HepG2 (cell line): ENCODE measurements around the gene TMEM151A. TPM values are rescaled to one million over a fixed set of nuclear protein-coding genes. Genes with fewer than 3 reads are reported as not detected.

Experiments
- CBX1 ChIP-seq: IDR thresholded peaks from one replicate; pipeline ENCODE4 v1.6.1; 2016; ENCODE audit warnings: antibody characterized with exemption, low read depth
- CC2D1A ChIP-seq: sonication (generic); formaldehyde crosslinking; IDR thresholded peaks from 2 replicates; pipeline ENCODE4 v1.8.1; 2023; ENCODE audit warnings: mild to moderate bottlenecking, missing genetic modification reagents
- HMGXB3 ChIP-seq: sonication (generic); formaldehyde crosslinking; IDR thresholded peaks from 2 replicates; pipeline ENCODE4 v1.4.0; 2020; ENCODE audit warnings: missing genetic modification reagents, borderline replicate concordance
- HMGXB4 ChIP-seq, 2 experiments: sonication (generic) in 1 of 2; formaldehyde crosslinking in 1 of 2; IDR thresholded peaks; 2 replicates each; pipeline versions ENCODE4 v1.4.0 to v1.6.1; 2018 to 2020; ENCODE audit warnings: missing genetic modification reagents in 2 of 2, borderline replicate concordance in 1 of 2, low read depth in 1 of 2, mild to moderate bottlenecking in 1 of 2, missing biosample characterization in 1 of 2
- MTA3 ChIP-seq: sonication (generic); formaldehyde crosslinking; IDR thresholded peaks from 2 replicates; pipeline ENCODE4 v1.4.0; 2020; ENCODE audit warnings: missing genetic modification reagents
- PAF1 ChIP-seq: IDR thresholded peaks from 2 replicates; pipeline ENCODE4 v1.6.1; 2016; ENCODE audit warnings: missing genetic modification reagents, missing compliant biosample characterization
- PAXIP1 ChIP-seq: sonication (generic); formaldehyde crosslinking; conservative IDR thresholded peaks from 2 replicates; pipeline ENCODE4 v1.4.0; 2020; ENCODE audit warnings: mild to moderate bottlenecking, missing genetic modification reagents, moderate library complexity
- REPIN1 ChIP-seq: sonication (generic); formaldehyde crosslinking; IDR thresholded peaks from 2 replicates; pipeline ENCODE4 v1.8.0; 2022; ENCODE audit warnings: missing genetic modification reagents, low read depth, mild to moderate bottlenecking, borderline replicate concordance
- RFXAP ChIP-seq: sonication (generic); formaldehyde crosslinking; IDR thresholded peaks from 2 replicates; pipeline ENCODE4 v1.4.0; 2020; ENCODE audit warnings: missing genetic modification reagents, borderline replicate concordance
- THAP11 ChIP-seq: IDR thresholded peaks from 2 replicates; pipeline ENCODE4 v1.6.1; 2016; ENCODE audit warnings: missing biosample characterization, missing genetic modification reagents
- ZBTB46 ChIP-seq: sonication (generic); formaldehyde crosslinking; IDR thresholded peaks from 2 replicates; pipeline ENCODE4 v1.4.0; 2020; ENCODE audit warnings: mild to moderate bottlenecking, missing genetic modification reagents, borderline replicate concordance
- ZIK1 ChIP-seq: sonication (generic); formaldehyde crosslinking; IDR thresholded peaks from 2 replicates; pipeline ENCODE4 v1.5.0; 2020; ENCODE audit warnings: mild to moderate bottlenecking, low read depth, missing genetic modification reagents, borderline replicate concordance
- ZMYM4 ChIP-seq: sonication (generic); formaldehyde crosslinking; IDR thresholded peaks from 2 replicates; pipeline ENCODE4 v1.8.1; 2023; ENCODE audit warnings: mild to moderate bottlenecking, missing genetic modification reagents
- ZNF329 ChIP-seq: sonication (generic); formaldehyde crosslinking; IDR thresholded peaks from 2 replicates; pipeline ENCODE4 v1.9.0; 2021; ENCODE audit warnings: low read depth, mild to moderate bottlenecking, missing genetic modification reagents
- ZNF619 ChIP-seq: sonication (generic); formaldehyde crosslinking; IDR thresholded peaks from 2 replicates; pipeline ENCODE4 v1.4.0; 2020; ENCODE audit warnings: mild to moderate bottlenecking, missing genetic modification reagents
- ZNF775 ChIP-seq: sonication (generic); formaldehyde crosslinking; IDR thresholded peaks from 2 replicates; pipeline ENCODE4 v1.4.0; 2020; ENCODE audit warnings: missing genetic modification reagents, mild to moderate bottlenecking, moderate library complexity, borderline replicate concordance
- polyA plus RNA-seq, 8 experiments: library from polyadenylated mRNA; depleted of rRNA in 3 of 8; stranded (reverse) in 7 of 8; unstranded in 1 of 8; fragments of >200 nt; fragmentation: Illumina TruSeq in 4 of 8; extraction: Trizol in 4 of 8; gene quantifications; 2 replicates each; pipeline versions ENCODE4 v1.2.1 to v1.2.3, GENCODE V29; 2011 to 2016; ENCODE audit warnings: low read depth in 4 of 8, missing spikeins in 1 of 8, mixed read lengths in 1 of 8; ENCODE audit not compliant: insufficient read depth in 1 of 8
- total RNA-seq, 5 experiments: library from RNA; depleted of rRNA; stranded (reverse); fragments of >200 nt; fragmentation: Illumina TruSeq; extraction: Trizol; gene quantifications; 2 replicates each; pipeline ENCODE4 v1.2.3, GENCODE V29; 2016; ENCODE audit warnings: low read depth in 1 of 5

TMEM151A gene
- total and polyA plus RNA-seq, 2 of the 13 experiments (the other 11 are each of a cell fraction or from before 2014, with no cell fraction given) = 0.18 to 0.33 TPM

GRCh38 chr11:66328302-66329144 lies 36.8 kb downstream of the TMEM151A start (continued):
- TF ChIP-seq HMGXB4 (CRISPR knock-in tag; IDR thresholded peaks at IDR 0.05; ENCODE audit: borderline replicate concordance in 1 of 2, low read depth in 1 of 2) (peak; percentile 90 to 95), CBX1 (no peak), REPIN1 (CRISPR knock-in tag) (peak; percentile 76), THAP11 (CRISPR knock-in tag) (peak; percentile 68; the same call in 1 of the 2 replicates), ZMYM4 (peak; percentile 47; the same call in 1 of the 2 replicates), ZNF619 (CRISPR knock-in tag) (no peak), ZNF329 (CRISPR knock-in tag) (no peak), CC2D1A (CRISPR knock-in tag) (no peak), MTA3 (CRISPR knock-in tag) (no peak), PAF1 (CRISPR knock-in tag) (no peak), ZIK1 (0 out of 2 replicates have a peak, but pooled peaks have one; percentile 32), ZNF775 (no peak), PAXIP1 (CRISPR knock-in tag) (peak; percentile 46; the same call in 1 of the 2 replicates), ZBTB46 (no peak), HMGXB3 (CRISPR knock-in tag) (no peak), RFXAP (CRISPR knock-in tag) (peak; percentile 65; the same call in 1 of the 2 replicates)
